H9 (cell line): ENCODE results near the gene ADIRF. TPM values are rescaled to one million over a fixed set of nuclear protein-coding genes. Genes with fewer than 3 reads are reported as not detected.

Experiments
- DNase-seq: peaks from one replicate; pipeline ENCODE4 v3.0.0-alpha.2; 2017
- H2AFZ ChIP-seq: one replicate; pipeline ENCODE4 v1.6.1; 2013; ENCODE audit warnings: mild to moderate bottlenecking, low read length, control low read depth, moderate library complexity
- H2AK5ac ChIP-seq: 2 replicates; pipeline ENCODE4 v1.6.1; 2013; ENCODE audit warnings: low read length, control low read depth, mixed read lengths; ENCODE audit not compliant: insufficient read length
- H2BK120ac ChIP-seq: one replicate; pipeline ENCODE4 v1.6.1; 2013; ENCODE audit warnings: low read depth, mild to moderate bottlenecking, low read length, control low read depth, inconsistent platforms; ENCODE audit not compliant: poor library complexity, severe bottlenecking
- H2BK12ac ChIP-seq: 2 replicates; pipeline ENCODE4 v1.6.1; 2013; ENCODE audit warnings: low read length, control low read depth, mixed read lengths, low read depth; ENCODE audit not compliant: insufficient read length
- H2BK15ac ChIP-seq: 2 replicates; pipeline ENCODE4 v1.6.1; 2013; ENCODE audit warnings: low read depth, low read length, control low read depth
- H2BK20ac ChIP-seq: one replicate; pipeline ENCODE4 v1.6.1; 2013; ENCODE audit warnings: low read depth, mild to moderate bottlenecking, low read length, control low read depth, inconsistent platforms; ENCODE audit not compliant: poor library complexity, severe bottlenecking
- H2BK5ac ChIP-seq: 2 replicates; pipeline ENCODE4 v1.6.1; 2013; ENCODE audit warnings: low read length, control low read depth, mixed read lengths; ENCODE audit not compliant: insufficient read length
- H3K14ac ChIP-seq: 2 replicates; pipeline ENCODE4 v1.6.1; 2013; ENCODE audit warnings: low read length, control low read depth; ENCODE audit not compliant: insufficient read depth
- H3K18ac ChIP-seq: 2 replicates; pipeline ENCODE4 v1.6.1; 2013; ENCODE audit warnings: low read depth, mild to moderate bottlenecking, mixed read lengths, low read length, control low read depth; ENCODE audit not compliant: insufficient read length
- H3K23ac ChIP-seq: 2 replicates; pipeline ENCODE4 v1.6.1; 2013; ENCODE audit warnings: low read length, control low read depth, mixed read lengths, low read depth; ENCODE audit not compliant: insufficient read length
- H3K23me2 ChIP-seq: 2 replicates; pipeline ENCODE4 v1.6.1; 2013; ENCODE audit warnings: low read depth, mild to moderate bottlenecking, mixed read lengths, low read length, control low read depth; ENCODE audit not compliant: insufficient read length, poor library complexity, severe bottlenecking
- H3K27ac ChIP-seq: 2 replicates; pipeline ENCODE4 v1.5.1; 2013; ENCODE audit warnings: low read length, control low read depth, mixed read lengths, low read depth; ENCODE audit not compliant: insufficient read length
- H3K27me3 ChIP-seq: 2 replicates; pipeline ENCODE4 v1.6.1; 2013; ENCODE audit warnings: low read length, control low read depth, inconsistent platforms; ENCODE audit not compliant: insufficient read depth
- H3K4ac ChIP-seq: 2 replicates; pipeline ENCODE4 v1.6.1; 2013; ENCODE audit warnings: low read depth, mild to moderate bottlenecking, control low read depth, inconsistent platforms, low read length, moderate library complexity
- H3K4me1 ChIP-seq: 2 replicates; pipeline ENCODE4 v1.6.1; 2013; ENCODE audit warnings: low read length, control low read depth, inconsistent platforms; ENCODE audit not compliant: insufficient read depth
- H3K4me2 ChIP-seq: 2 replicates; pipeline ENCODE4 v1.6.1; 2013; ENCODE audit warnings: low read length, control low read depth, mixed read lengths; ENCODE audit not compliant: insufficient read length, insufficient read depth
- H3K56ac ChIP-seq: 2 replicates; pipeline ENCODE4 v1.6.1; 2013; ENCODE audit warnings: low read depth, mild to moderate bottlenecking, mixed read lengths, low read length, control low read depth; ENCODE audit not compliant: insufficient read length
- H3K79me1 ChIP-seq: 2 replicates; pipeline ENCODE4 v1.6.1; 2013; ENCODE audit warnings: low read depth, mild to moderate bottlenecking, moderate library complexity, low read length, control low read depth, inconsistent platforms; ENCODE audit not compliant: insufficient read depth, poor library complexity, severe bottlenecking
- H3K79me2 ChIP-seq: 2 replicates; pipeline ENCODE4 v1.6.1; 2013; ENCODE audit warnings: low read length, control low read depth, inconsistent platforms; ENCODE audit not compliant: insufficient read depth
- H3K9ac ChIP-seq: 2 replicates; pipeline ENCODE4 v1.6.1; 2013; ENCODE audit warnings: low read length, control low read depth, mixed read lengths; ENCODE audit not compliant: insufficient read length; ENCODE audit errors: extremely low read depth
- H3K9me3 ChIP-seq: one replicate; pipeline ENCODE4 v1.6.1; 2013; ENCODE audit warnings: low read depth, low read length, inconsistent platforms; ENCODE audit not compliant: control insufficient read depth
- H3T11ph ChIP-seq: one replicate; pipeline ENCODE4 v1.6.1; 2013; ENCODE audit warnings: mild to moderate bottlenecking, low read length, control low read depth, inconsistent platforms
- H4K20me1 ChIP-seq: one replicate; pipeline ENCODE4 v1.6.1; 2013; ENCODE audit not compliant: control insufficient read depth, insufficient read length, insufficient read depth
- H4K5ac ChIP-seq: 2 replicates; pipeline ENCODE4 v1.6.1; 2013; ENCODE audit warnings: low read depth, mild to moderate bottlenecking, mixed read lengths, low read length, control low read depth; ENCODE audit not compliant: insufficient read length
- H4K8ac ChIP-seq: replicated peaks from 2 replicates; pipeline ENCODE4 v1.6.1; 2013; ENCODE audit warnings: low read length, control low read depth, mixed read lengths, low read depth; ENCODE audit not compliant: insufficient read length
- H4K91ac ChIP-seq: 2 replicates; pipeline ENCODE4 v1.6.1; 2013; ENCODE audit warnings: low read depth, mild to moderate bottlenecking, moderate library complexity, mixed read lengths, low read length, control low read depth; ENCODE audit not compliant: insufficient read length
- H3K27ac Mint-ChIP-seq, 3 experiments: 2 replicates in 2 of 3; 3 replicates in 1 of 3; pipeline ENCODE4 v1.8.0; 2020 to 2021; ENCODE audit warnings: mixed read lengths in 3 of 3, mild to moderate bottlenecking in 1 of 3, moderate library complexity in 1 of 3
- H3K27me3 Mint-ChIP-seq: 2 replicates; pipeline ENCODE4 v1.8.0; 2021; ENCODE audit warnings: low read depth, mild to moderate bottlenecking, moderate library complexity, mixed read lengths
- H3K36me3 Mint-ChIP-seq, 3 experiments: 2 replicates in 2 of 3; 3 replicates in 1 of 3; pipeline ENCODE4 v1.8.0; 2020 to 2021; ENCODE audit warnings: low read depth in 3 of 3, mixed read lengths in 3 of 3; ENCODE audit not compliant: insufficient read depth in 1 of 3
- H3K4me1 Mint-ChIP-seq, 2 experiments: 2 replicates each; pipeline ENCODE4 v1.8.0; 2020; ENCODE audit warnings: mixed read lengths in 2 of 2
- H3K4me3 Mint-ChIP-seq, 2 experiments: 2 replicates in 1 of 2; 3 replicates in 1 of 2; pipeline ENCODE4 v1.8.0; 2020 to 2021; ENCODE audit warnings: mild to moderate bottlenecking in 2 of 2, mixed read lengths in 2 of 2, moderate library complexity in 1 of 2
- H3K9me3 Mint-ChIP-seq, 2 experiments: 2 replicates in 1 of 2; 3 replicates in 1 of 2; pipeline ENCODE4 v1.8.0; 2020; ENCODE audit warnings: mild to moderate bottlenecking in 2 of 2, mixed read lengths in 2 of 2, moderate library complexity in 1 of 2
- WGBS: extraction: QIAGEN DNeasy Blood & Tissue Kit; methylation state at CpG from one replicate; pipeline ENCODE4 v1.1.7; 2013; ENCODE audit warnings: missing lambda C conversion rate, low lambda C conversion rate, mixed read lengths; ENCODE audit not compliant: insufficient read length; ENCODE audit errors: extremely low coverage; 5-methylcytosine and 5-hydroxymethylcytosine counted together
- total RNA-seq: library from RNA; stranded (reverse); gene quantifications from 2 replicates; pipeline ENCODE4 v1.2.1, GENCODE V29; 2021
- TF ChIP-seq, protein P1 (sequence below): fragments of 200-600 bp; sonication (generic); conservative IDR thresholded peaks from 3 replicates; pipeline ENCODE4 v1.8.0; 2021; ENCODE audit warnings: antibody characterized with exemption, mild to moderate bottlenecking

ADIRF gene
- total RNA-seq, 1 experiment from 2014 or later, result not detected

DNA sequence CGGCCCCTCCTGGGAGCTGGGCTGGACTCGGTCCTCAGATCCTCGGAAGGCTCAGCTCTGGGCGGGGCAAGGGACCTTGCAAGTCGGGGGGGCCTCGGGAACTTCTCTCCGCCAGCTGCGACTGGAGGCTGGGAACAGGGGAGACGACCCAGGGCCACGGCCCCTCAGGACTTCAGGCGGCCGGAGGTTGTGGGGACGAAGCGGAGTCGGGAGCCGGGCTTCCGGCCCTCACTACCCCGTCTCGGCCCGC is 2.6 kb downstream of the ADIRF start:
- peak overlapping the region; percentile 44 for H3K4me2 ChIP-seq
- H3K79me1 ChIP-seq, result no peaks in the 10 kb centered on the region
- H4K91ac ChIP-seq, result no peak overlapping the region
- peak overlapping the region; percentile 18 for H3K9ac ChIP-seq
- H4K20me1 ChIP-seq, result no peaks in the 10 kb centered on the region
- no peak overlapping the region for H3K27ac ChIP-seq
- H3K9me3 ChIP-seq, result no peaks in the 10 kb centered on the region
- DNase-seq, result no peak
- H3T11ph ChIP-seq, result no peak overlapping the region
- TF ChIP-seq, protein P1, sequence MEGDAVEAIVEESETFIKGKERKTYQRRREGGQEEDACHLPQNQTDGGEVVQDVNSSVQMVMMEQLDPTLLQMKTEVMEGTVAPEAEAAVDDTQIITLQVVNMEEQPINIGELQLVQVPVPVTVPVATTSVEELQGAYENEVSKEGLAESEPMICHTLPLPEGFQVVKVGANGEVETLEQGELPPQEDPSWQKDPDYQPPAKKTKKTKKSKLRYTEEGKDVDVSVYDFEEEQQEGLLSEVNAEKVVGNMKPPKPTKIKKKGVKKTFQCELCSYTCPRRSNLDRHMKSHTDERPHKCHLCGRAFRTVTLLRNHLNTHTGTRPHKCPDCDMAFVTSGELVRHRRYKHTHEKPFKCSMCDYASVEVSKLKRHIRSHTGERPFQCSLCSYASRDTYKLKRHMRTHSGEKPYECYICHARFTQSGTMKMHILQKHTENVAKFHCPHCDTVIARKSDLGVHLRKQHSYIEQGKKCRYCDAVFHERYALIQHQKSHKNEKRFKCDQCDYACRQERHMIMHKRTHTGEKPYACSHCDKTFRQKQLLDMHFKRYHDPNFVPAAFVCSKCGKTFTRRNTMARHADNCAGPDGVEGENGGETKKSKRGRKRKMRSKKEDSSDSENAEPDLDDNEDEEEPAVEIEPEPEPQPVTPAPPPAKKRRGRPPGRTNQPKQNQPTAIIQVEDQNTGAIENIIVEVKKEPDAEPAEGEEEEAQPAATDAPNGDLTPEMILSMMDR, result no peak
- H4K8ac ChIP-seq, result no peak overlapping the region
- Mint-ChIP-seq H3K27ac (no peak overlapping the region), H3K9me3 (peaks cover 0 to 4% of the 10 kb centered on the region in 2 experiments; a peak in 1 of 5 replicates), H3K27me3 (peaks cover 31% of the 10 kb centered on the region), H3K4me1 (peaks cover 29 to 45% of the 10 kb centered on the region in 2 experiments), H3K4me3 (peak overlapping the region; percentile 67 to 75), H3K36me3 (peaks cover 0 to 3% (median 0%) of the 10 kb centered on the region in 3 experiments; a peak in 1 of 7 replicates)
- H3K18ac ChIP-seq, result no peak overlapping the region
- H2BK20ac ChIP-seq, result no peak overlapping the region
- peaks cover 15% of the 10 kb centered on the region for H3K23me2 ChIP-seq
- H2BK5ac ChIP-seq, result no peak overlapping the region
- WGBS, result no CpG with 5 or more reads among the region's 20 CpGs
- H2BK15ac ChIP-seq, result no peak overlapping the region
- H3K79me2 ChIP-seq, result no peaks in the 10 kb centered on the region
- no peak overlapping the region for H2BK120ac ChIP-seq
- H4K5ac ChIP-seq, result no peak overlapping the region
- peaks cover 2% of the 10 kb centered on the region; the same call in 1 of the 2 replicates for H3K4me1 ChIP-seq
- H2AK5ac ChIP-seq, result no peak overlapping the region
- H3K23ac ChIP-seq, result no peak overlapping the region
- H2BK12ac ChIP-seq, result no peak overlapping the region
- H3K14ac ChIP-seq, result peak overlapping the region; percentile 20; the same call in 1 of the 2 replicates
- no peak overlapping the region for H3K56ac ChIP-seq
- no peak overlapping the region for H2AFZ ChIP-seq
- H3K27me3 ChIP-seq, result peaks cover 10% of the 10 kb centered on the region; the same call in 1 of the 2 replicates
- H3K4ac ChIP-seq, result no peak overlapping the region
